ENCODE results near the gene CNTNAP5.

Gene CNTNAP5

GRCh38 chr2:124478761-124479160 is 453.7 kb downstream of the CNTNAP5 start:
- DNase-seq (ENCODE audit: low spot score): no peak

GRCh38 chr2:124480958-124481357 is 455.9 kb downstream of the CNTNAP5 start:
- DNase-seq (ENCODE audit: low spot score): no peak

- DNase-seq (ENCODE audit: low spot score): no peak
These were observed 457.0 kb downstream of the CNTNAP5 start for GRCh38 chr2:124482044-124482443.

- DNase-seq (ENCODE audit: low spot score): no peak
These were observed 457.5 kb downstream of the CNTNAP5 start for GRCh38 chr2:124482551-124482950.

- no peak for DNase-seq (ENCODE audit: low spot score)
These were observed 460.6 kb downstream of the CNTNAP5 start for GRCh38 chr2:124485659-124486058.

- DNase-seq (ENCODE audit: low spot score): no peak
These were observed 464.6 kb downstream of the CNTNAP5 start for GRCh38 chr2:124489686-124490085.

GRCh38 chr2:124501575-124502152 is 476.6 kb downstream of the CNTNAP5 start:
- DNase-seq (ENCODE audit: low spot score): no peak

- no peak for DNase-seq (ENCODE audit: low spot score)
These were observed 489.1 kb downstream of the CNTNAP5 start for GRCh38 chr2:124514236-124514635.

- no peak for DNase-seq (ENCODE audit: low spot score)
These were observed 495.9 kb downstream of the CNTNAP5 start for GRCh38 chr2:124520953-124521352.

GRCh38 chr2:124523096-124523495 is 498.0 kb downstream of the CNTNAP5 start:
- no peak for DNase-seq (ENCODE audit: low spot score)

- DNase-seq (ENCODE audit: low spot score): no peak
These were observed 499.2 kb downstream of the CNTNAP5 start for GRCh38 chr2:124524155-124524915.

GRCh38 chr2:124526221-124526620 is 501.1 kb downstream of the CNTNAP5 start:
- no peak for DNase-seq (ENCODE audit: low spot score)

GRCh38 chr2:124530203-124530602 is 505.1 kb downstream of the CNTNAP5 start:
- no peak for DNase-seq (ENCODE audit: low spot score)

- DNase-seq (ENCODE audit: low spot score): no peak
These were observed 508.3 kb downstream of the CNTNAP5 start for GRCh38 chr2:124533226-124533954.

- DNase-seq (ENCODE audit: low spot score): no peak
These were observed 508.9 kb downstream of the CNTNAP5 start for GRCh38 chr2:124534028-124534427.

GRCh38 chr2:124535816-124536215 is 510.7 kb downstream of the CNTNAP5 start:
- DNase-seq (ENCODE audit: low spot score): no peak

- DNase-seq (ENCODE audit: low spot score): no peak
These were observed 511.5 kb downstream of the CNTNAP5 start for GRCh38 chr2:124536591-124536990.

GRCh38 chr2:124538549-124538948 is 513.5 kb downstream of the CNTNAP5 start:
- no peak for DNase-seq (ENCODE audit: low spot score)

GRCh38 chr2:124540805-124541204 is 515.7 kb downstream of the CNTNAP5 start:
- DNase-seq (ENCODE audit: low spot score): no peak

- DNase-seq (ENCODE audit: low spot score): no peak
These were observed 518.0 kb downstream of the CNTNAP5 start for GRCh38 chr2:124542932-124543640.

- no peak for DNase-seq (ENCODE audit: low spot score)
These were observed 522.6 kb downstream of the CNTNAP5 start for GRCh38 chr2:124547700-124548099.

- DNase-seq (ENCODE audit: low spot score): no peak
These were observed 533.3 kb downstream of the CNTNAP5 start for GRCh38 chr2:124558277-124558905.

All from hematopoietic multipotent progenitor cell treated with erythropoietin and hydrocortisone succinate and interleukin-3 and kit ligand, for 17 days (in vitro differentiated cells).